DMS53 treated with DMSO at 0.1 percent for 48 hours (cell line): ENCODE measurements around the gene FBXO34.

Source experiments
- DNase-seq: peaks from one replicate; lab custom pipeline; 2025; ENCODE audit not compliant: unreplicated experiment; lab: John Stamatoyannopoulos, UW

Gene FBXO34

GRCh38 chr14:55272387-55272786 is 1.2 kb downstream of the FBXO34 start:
- DNase-seq: no peak

- no peak for DNase-seq
These were observed 1.7 kb downstream of the FBXO34 start for GRCh38 chr14:55272922-55273321.

GRCh38 chr14:55274146-55274545 is 2.9 kb downstream of the FBXO34 start:
- no peak for DNase-seq

- no peak for DNase-seq
These were observed 3.5 kb downstream of the FBXO34 start for GRCh38 chr14:55274751-55275150.

GRCh38 chr14:55276736-55277135 is 5.5 kb downstream of the FBXO34 start:
- no peak for DNase-seq

- no peak for DNase-seq
These were observed 6.9 kb downstream of the FBXO34 start for GRCh38 chr14:55277972-55278740.

GRCh38 chr14:55279384-55279783 is 8.2 kb downstream of the FBXO34 start:
- DNase-seq: no peak

- DNase-seq: no peak
These were observed 10.2 kb downstream of the FBXO34 start for GRCh38 chr14:55281316-55281839.

GRCh38 chr14:55285048-55285652 is 13.9 kb downstream of the FBXO34 start:
- DNase-seq: no peak

GRCh38 chr14:55288439-55288838 is 17.2 kb downstream of the FBXO34 start:
- no peak for DNase-seq

GRCh38 chr14:55291480-55292081 is 20.4 kb downstream of the FBXO34 start:
- DNase-seq: no peak

GRCh38 chr14:55294603-55295002 is 23.4 kb downstream of the FBXO34 start:
- no peak for DNase-seq

- peak; percentile 74 for DNase-seq
These were observed 26.6 kb downstream of the FBXO34 start for GRCh38 chr14:55297611-55298499.

GRCh38 chr14:55298500-55298822 is 27.2 kb downstream of the FBXO34 start:
- no peak for DNase-seq

- peak; percentile 16 for DNase-seq
These were observed 30.4 kb downstream of the FBXO34 start for GRCh38 chr14:55301437-55302121.

GRCh38 chr14:55302367-55303124 is 31.3 kb downstream of the FBXO34 start:
- no peak for DNase-seq

- DNase-seq: no peak
These were observed 31.9 kb downstream of the FBXO34 start for GRCh38 chr14:55303125-55303499.

- DNase-seq: no peak
These were observed 32.5 kb downstream of the FBXO34 start for GRCh38 chr14:55303691-55304145.

- DNase-seq: no peak
These were observed 35.8 kb downstream of the FBXO34 start for GRCh38 chr14:55306938-55307589.
